ENCODE data around the gene KCNA3.

KCNA3 gene

GRCh38 chr1:110636149-110636935, 38.4 kb downstream of the KCNA3 start:
- DNase-seq: no peak

DNA sequence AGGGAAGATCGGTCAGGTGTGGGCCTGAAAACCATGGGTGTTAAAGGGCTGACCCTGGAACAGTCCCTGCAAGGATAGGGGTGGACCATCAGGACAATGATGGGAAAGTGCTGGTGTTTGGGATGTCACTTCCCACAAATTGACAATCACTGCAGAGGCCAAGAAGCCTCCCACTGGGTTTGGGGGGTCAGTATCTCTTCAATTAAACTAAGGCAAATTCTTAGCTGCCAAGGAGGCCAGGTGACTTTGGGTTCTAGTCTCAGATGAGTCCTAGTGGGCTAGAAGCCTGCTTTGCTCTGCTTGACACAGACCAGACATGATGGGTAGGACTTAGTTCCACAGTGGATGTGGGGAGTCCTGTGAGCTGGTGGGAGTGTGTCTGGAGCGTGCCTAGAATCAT, 39.3 kb downstream of the KCNA3 start:
- DNase-seq: no peak

- no peak for DNase-seq
Observed at GRCh38 chr1:110634455-110635311, 40.1 kb downstream of the KCNA3 start.

- DNase-seq: no peak
Observed at GRCh38 chr1:110634086-110634454, 40.7 kb downstream of the KCNA3 start.

- no peak for DNase-seq
Observed at GRCh38 chr1:110633646-110634030, 41.1 kb downstream of the KCNA3 start.

DNA sequence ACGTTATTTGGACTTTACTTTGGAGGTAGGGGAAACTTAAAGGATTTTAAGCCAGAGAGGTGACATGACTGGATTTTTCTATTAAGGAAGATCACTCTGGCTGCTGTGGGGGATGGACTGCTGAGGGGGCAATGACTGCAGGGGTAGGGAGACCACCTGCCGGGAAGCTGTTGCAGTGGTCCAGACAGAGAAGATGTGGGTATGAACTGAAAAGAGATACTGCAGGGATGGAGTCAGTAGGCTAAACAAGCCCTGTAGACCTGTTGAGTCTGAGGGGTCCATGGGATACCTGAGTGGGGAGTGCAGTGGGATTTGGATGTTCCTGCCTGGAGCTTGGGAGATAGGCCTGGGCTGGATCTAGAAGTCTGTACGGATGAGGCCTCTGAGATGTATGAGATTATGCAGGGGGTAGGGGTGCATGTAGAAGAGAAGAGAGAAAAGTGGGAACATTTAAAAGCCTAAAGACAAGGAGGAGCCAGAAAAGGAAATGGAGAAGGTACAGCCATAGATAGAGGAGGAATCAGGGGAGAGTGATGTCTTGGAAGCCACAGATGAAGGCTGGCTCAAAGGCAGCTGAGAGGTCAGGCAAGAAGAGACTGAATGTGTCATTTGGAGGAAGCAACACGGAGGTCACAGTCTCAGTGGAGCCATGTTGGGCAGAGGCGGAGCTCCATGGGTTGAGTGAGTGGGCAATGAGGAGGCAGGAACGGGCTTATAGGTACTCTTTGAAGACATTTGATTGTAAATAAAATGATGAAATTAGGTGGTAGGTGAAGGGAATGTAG, 42.7 kb downstream of the KCNA3 start:
- no peak for DNase-seq

- DNase-seq: peak; percentile 89
Observed at GRCh38 chr1:110630839-110631663, 43.7 kb downstream of the KCNA3 start.

- peak; percentile 28 for DNase-seq
Observed at GRCh38 chr1:110628323-110629105, 46.2 kb downstream of the KCNA3 start.

GRCh38 chr1:110627764-110628163, 47.0 kb downstream of the KCNA3 start:
- no peak for DNase-seq

DNA sequence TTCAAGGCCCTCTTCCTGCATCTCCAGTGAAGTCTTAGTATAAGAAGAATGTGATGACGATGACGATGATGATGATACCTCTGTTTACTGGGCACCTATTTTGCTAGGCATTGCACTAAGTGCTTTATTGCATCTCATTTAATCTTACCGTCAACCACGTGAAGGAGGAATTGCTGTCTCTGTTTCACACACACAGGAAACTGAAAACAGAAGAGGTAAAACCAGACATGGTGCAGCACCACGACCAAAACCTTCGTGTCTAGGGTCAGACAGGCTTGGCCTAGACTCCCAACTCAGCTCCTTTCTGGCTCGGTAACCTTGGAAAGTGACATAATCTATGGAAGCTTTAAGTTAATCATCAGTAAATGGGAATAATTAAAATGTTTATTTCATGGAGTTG, 47.9 kb downstream of the KCNA3 start:
- DNase-seq: peak; percentile 18

Data from islet precursor cell (in vitro differentiated cells).